ENCODE results near the gene CHST11.

DNA sequence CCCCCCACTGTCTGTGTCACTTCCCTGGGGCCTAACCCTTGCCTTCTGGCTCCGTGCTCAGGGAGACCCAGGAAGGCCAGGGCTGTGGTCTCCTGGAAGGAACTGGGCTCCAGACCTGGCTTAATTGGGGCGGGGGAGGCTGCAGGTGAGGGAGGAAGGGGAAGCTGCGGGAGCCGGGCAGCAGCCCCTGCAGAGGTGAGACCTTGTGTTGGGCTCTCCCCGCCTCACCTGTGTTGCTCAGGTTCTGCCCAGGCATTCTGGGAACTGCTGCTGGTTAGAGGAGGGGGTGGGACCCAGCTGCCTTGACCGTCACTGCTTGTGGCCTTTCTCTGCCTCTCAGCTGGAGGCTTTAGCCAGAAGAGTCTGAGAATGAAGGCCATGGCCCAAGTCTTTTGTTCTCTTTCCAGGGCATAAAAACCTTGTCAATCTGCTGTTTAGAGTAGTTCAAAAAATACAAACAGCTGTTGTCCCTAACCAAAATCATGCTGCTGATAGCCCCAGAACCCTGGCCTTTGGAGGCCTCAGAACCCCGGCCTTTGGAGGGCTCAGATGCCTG, 247.6 kb downstream of the CHST11 start:
- no peak for TF ChIP-seq CTCF (IDR thresholded peaks at IDR 0.05)
- TF ChIP-seq POLR2A (IDR thresholded peaks at IDR 0.05), result no peak
- no peak for TF ChIP-seq EP300 (IDR thresholded peaks at IDR 0.05)

All from ovary (tissue), 3 donors.